CD4-positive, alpha-beta T cell treated with Interleukin-2 at 100 ng/mL for 4 hours (primary cell): ENCODE data around the gene TPPP.

ENCODE experiments used
- DNase-seq: peaks from one replicate; pipeline ENCODE4 v3.0.0-alpha.2; 2020; ENCODE audit warnings: low spot score

The TPPP gene

DNA sequence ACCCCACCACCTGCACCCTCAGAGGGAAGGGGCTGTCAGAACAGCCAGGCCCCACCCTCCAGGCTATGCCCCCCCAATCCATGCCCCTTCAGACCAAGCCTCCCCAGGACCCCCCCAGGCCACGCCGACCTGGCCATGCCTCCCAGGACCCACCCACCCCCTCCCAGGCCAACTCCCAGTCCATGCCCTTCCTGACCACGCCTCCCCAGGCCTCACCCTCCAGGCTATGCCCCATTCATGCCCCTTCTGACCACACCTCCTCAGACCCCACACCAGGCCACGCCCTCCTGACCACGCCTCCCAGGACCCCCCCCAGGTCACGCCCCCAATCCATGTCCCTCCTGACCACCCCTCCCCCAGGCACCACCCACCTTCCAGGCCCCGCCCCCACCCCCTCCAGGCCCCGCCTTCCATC, 27.6 kb downstream of the TPPP start:
- DNase-seq: no peak

- DNase-seq: no peak
Measured at GRCh38 chr5:664994-665360, 28.2 kb downstream of the TPPP start.

DNA sequence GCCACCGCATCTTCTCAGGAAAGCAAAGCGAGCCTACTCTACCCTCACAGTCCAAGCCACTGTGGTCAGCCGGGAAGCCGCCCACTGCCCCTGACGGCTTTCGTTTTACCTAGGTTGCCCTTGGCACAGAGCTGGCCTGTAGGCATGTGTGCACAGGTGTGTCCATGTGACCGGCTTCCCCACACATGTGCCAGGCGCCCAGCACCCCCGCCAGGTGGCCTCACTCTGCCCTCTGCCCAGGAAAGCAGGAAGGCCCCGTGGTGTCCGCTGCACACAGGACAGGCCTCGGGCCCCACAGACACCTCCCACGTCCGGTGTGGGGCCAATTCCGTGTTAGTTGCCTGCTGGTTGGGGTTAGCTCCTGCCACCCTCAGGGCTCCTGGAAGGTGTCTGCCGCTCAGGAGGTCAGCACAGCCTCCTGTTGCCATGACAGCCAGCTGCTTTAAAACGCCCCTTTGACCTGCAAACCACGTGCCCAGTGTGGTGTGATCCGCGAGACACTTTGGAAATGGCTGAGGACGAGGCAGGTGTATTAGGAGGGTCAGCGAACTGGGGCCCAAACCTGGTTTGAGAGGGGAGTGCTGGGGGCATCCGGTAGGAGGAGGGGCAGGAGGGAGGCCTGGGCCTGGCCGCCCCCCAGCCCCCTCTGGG, 28.7 kb downstream of the TPPP start:
- no peak for DNase-seq

GRCh38 chr5:663436-664342, 29.5 kb downstream of the TPPP start:
- no peak for DNase-seq

- DNase-seq: no peak
Measured at GRCh38 chr5:662751-663435, 30.3 kb downstream of the TPPP start.

DNA sequence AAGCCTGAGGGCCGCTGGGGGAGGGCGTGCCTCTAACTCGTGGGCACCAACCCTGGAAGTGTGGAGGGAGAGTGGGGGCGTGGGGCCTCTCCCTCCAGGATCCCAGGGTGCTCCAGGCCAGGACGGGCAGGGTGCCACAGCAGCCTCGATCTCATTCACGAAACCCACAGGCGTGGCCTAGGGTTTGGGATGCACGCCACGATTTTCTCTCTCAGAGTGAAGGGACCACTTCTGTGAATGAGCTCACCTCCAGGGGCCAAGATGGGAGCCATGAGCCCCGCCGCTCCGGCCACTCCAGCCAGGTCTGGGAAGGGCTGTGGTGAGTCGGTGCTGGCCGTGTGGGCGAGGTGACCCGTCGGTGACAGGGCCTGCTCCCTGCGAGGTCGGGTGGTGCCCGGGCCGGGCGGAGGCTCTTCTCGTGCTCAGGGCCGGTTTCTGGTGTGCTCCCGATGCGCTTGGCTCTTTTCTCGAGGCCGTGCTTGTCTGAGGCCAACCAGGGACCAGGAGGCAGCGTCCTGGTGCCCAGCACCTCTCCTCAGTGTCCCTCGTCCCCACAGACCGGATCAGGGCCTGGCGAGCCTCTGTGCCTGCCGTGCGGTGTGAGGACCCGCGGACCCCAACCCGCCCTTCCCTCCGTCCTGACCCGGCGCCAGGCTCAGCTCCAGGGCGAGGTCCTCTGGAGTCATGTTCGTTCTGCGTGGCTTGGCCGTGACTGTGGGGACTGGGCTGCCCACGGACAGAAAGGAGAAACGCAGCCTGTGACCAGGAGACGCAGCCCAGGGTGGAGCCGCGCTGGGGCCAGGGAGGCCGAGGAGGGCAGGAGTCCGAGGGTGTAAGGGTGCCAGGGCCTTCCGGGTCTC, 31.0 kb downstream of the TPPP start:
- DNase-seq: no peak

DNA sequence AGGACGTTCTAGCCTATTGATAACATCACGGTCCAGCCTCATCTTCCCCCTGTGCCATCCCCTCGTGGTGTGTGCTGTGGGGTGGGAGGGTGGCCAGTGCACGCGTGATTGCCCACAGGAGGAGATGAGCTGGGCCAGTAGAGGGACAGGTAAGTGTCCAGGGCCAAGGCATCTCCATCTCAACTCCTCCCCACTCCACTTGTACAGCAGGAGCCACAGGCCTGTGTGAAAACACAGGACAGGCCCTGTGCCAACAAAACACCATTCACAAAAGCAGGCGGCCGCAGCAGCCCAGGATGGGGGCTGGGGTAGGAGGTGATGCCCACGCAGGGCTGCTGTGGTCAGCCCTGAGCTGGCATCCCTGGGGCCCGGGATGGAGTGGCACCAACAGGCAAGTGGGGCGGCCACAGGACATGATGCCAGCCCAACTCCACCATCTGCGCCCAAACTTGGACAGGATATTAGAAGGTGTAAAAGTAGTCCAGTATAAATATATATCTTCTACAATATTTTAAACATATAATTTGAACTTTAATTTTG, 32.6 kb downstream of the TPPP start:
- DNase-seq: no peak

DNA sequence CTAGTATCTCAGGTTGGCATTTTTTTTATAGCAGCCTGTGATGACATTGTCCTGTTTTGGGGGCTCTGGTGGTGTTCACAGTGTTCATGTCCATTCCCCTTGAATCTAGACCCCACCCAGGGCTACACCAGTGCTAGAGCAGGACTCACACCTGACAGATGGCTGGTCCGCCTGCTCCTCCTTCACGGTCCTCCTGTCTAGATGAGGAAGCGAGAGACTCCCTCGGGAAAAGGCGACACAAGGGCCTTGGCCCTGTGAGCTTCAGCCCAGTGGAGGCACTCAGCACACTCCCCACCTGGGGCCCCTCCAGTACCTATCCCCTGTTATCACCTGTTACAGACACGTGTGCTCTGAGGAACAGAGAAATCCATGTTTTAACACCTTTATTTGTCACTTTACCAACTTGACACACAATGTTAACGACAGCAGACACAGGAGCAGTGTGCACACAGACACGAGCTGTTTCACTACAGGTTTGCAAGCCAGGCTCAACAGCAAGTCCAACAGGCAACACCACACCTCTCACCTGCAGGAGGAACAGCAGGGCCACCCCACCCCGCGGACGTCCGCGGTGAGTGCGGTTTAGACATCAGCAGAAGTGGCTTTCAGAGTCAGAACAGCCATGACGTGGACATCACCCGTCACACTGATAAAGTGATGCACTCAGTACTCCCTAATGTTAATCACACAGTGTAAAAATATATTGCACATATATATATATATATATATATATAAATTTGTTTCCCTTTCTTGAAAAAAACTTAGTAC, 33.5 kb downstream of the TPPP start:
- DNase-seq: no peak

DNA sequence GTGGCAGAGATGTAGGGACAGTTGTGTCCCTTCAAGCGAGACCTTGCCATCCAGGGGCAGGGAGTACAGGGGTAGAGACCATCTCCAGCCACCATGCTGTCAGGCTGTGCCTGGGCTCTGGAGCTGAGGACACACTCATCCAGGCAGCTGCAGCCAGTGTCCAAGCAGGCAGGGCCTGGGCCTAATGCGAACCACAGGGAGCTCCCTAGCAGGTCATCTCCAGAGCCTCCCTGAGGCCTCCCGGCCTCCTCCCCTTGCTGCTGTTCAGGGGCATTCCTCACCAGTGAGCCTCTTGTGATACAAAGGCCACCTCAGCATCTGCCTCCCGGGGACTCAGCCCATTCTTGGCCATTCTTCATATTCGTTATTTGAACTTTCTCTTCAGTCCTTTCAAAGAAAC, 35.0 kb downstream of the TPPP start:
- no peak for DNase-seq

DNA sequence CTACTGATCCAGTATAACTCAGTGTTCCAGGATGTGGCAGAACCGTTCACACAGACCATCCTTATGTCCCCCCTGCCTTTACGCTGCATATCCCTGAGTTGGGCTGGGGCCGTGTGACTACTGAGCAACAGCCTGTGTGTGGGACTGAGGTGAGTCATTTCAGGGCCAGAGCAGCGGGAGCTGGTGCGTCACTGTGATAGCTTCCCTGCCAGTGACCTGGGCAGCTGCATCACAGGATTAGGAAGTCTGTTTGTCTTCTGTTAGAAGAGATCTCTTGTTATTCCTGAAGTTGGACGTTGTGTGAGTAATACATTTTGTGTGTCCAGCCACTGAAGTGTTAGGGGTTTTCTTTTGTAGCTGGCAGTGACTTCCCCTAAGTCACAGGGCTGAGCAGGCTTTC, 35.6 kb downstream of the TPPP start:
- no peak for DNase-seq

DNA sequence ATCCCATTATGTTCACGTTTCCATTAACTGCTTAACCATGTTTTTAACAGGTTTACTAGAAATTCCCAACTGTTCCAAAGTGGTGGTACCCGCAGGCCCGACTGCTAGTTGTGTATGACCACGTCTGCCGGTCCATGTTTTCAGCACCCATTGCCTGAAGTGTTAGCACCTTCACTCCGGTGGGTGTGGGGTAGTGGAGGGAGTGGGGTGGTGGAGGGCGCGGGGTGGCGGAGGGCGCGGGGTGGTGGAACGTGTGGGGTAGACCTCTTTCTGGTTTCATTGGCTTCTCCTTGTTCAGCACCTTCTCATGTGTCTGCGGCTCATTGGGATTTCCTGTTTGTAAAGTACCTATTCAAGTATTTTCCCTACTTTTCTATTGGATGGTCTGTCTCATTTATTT, 37.7 kb downstream of the TPPP start:
- DNase-seq: no peak

DNA sequence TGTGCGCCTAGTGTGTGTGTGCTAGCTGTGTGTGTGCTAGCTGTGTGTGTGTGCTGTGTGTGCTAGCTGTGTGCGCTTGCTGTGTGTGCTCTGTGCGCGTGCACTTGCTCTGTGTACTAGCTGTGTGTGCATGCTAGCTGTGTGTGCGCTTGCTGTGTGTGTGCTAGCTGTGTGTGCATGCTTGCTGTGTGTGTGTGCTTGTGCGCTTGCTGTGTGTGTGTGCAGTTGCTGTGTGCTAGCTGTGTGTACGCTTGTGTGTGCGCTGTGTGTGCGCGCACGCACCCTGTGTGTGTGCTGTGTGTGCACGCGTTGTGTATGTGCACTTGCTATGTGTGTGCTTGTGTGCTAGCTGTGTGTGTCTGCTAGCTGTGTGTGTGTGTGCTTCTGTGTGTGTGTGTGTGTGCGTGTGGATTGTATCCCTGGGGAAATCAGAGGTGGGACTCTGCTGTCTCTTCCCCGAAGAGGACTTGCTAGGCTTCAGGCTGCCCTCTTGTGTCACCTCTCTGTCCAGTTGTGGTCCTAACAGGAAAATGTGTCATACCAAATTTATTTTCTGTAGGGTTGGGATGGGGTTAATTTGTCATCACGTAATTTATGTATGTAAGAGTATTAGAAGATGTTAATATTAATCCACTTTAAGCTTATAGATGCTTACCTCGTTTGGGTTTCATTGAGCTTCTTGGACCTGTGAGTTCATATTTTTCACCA, 38.9 kb downstream of the TPPP start:
- DNase-seq: no peak

DNA sequence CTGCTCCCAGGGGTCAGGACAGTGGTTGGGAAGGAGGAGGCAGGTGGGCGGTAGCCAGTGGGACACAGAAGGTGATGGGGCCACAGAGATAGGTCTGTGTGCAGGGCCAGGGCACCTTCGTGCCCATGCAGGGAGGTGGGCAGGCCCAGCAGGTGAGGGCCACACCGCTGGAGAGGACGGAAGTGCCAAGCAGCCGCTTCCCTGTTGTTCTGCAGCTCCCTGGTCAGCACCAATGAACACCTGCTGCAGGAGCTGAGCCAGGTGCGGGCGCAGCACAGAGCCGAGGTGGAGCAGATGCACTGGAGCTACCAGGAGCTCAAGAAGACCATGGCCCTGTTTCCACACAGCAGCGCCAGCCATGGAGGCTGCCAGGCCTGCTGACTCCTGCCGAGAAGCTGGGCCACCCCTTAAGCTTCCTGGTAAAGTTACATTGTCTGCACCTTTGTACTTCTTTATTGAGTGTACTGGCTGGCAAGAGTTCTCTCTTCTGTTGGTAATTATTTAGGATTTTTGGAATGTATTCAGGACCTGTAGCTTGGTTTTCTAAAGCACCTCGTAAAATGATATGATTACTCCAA, 40.3 kb downstream of the TPPP start:
- DNase-seq: no peak

GRCh38 chr5:652023-652515, 41.1 kb downstream of the TPPP start:
- no peak for DNase-seq

DNA sequence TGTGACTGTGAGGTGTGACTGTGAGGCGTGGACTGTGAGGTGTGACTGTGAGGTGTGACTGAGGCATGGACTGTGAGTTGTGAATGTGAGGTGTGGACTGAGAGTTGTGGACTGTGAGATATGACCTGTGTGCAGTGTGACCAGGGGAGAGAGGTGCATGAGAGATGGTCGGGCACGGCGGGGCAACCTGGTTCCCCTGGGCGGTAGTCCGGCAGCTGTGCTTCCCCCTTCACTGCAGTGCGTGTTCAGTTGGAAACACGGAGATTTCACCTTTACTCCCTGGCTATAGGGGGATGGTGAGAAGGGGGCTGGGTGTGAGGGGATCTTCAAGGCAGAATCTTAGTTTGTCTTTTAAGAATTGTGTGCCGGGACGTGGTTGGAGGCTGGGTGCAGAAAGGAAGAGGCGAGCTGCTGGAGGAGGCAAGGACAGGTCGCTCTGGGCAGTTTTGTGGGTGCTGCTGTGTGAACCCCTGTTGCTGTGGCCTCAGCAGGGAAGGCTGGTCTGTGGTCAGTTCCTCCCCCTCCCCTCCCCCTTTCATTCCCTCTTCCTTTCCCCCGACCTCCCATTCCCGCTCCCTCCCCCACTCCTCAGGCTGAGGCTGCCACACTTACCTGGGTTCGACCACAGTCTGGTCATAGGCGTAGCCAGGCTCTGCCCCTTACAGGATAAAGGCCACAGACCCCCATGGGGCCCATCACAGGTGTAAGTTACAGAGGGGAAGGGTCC, 41.7 kb downstream of the TPPP start:
- no peak for DNase-seq

- DNase-seq: no peak
Measured at GRCh38 chr5:647727-648126, 45.4 kb downstream of the TPPP start.

- DNase-seq: no peak
Measured at GRCh38 chr5:647311-647710, 45.8 kb downstream of the TPPP start.

GRCh38 chr5:646396-647201, 46.6 kb downstream of the TPPP start:
- no peak for DNase-seq
